Activated CD4-positive, alpha-beta T cell treated with anti-CD3 and anti-CD28 coated beads for 48 hours (primary cell): Measurements from ENCODE around the gene ASGR1.
"Not testable (repeated sequence)": the region's sequence is repeated elsewhere in the genome, so short reads cannot be mapped to it uniquely, and the experiment has no call there.

Experiments
- DNase-seq: peaks from one replicate; pipeline ENCODE4 v3.0.0-alpha.2; 2020

Gene ASGR1

DNA sequence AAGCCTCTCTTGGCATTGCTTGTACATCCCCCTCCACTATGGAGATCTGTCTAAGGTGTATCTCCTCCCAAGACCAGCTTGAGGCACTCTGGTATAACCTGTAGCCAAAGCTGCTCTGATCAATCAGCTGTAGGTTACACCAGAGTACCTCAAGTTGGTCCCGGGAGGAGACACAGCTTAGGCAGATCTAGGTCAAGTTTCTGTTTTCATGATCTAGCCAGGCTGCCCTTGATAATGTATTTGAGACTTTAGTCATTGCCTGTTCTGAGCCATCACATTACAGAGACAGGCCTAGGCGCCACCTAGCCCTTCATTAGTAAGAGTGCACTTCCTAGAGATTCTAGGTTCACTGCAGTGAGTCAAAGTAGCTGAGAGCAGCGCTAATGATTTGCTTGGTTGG lies 31.4 kb downstream of the ASGR1 start:
- DNase-seq: no peak

GRCh38 chr17:7146115-7146514 lies 33.1 kb downstream of the ASGR1 start:
- DNase-seq: no peak

DNA sequence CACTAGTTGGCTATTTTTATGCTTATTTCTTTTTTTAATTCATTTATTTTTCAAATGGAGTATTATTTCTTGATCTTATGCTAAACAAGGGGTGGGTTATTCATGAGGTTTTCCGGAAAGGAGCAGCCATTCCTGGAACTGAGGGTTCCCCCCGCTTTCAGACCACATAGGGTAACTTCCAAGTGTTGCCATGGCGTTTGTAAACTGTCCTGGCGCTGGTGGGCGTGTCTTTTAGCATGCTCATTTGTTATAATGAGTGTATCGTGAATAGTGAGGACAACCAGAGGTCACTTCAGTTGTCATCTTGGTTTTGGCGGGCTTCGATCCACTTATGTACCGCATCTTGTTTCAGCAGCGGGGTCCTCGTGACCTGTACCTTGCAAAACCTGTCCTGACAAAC lies 35.0 kb downstream of the ASGR1 start:
- no peak for DNase-seq

DNA sequence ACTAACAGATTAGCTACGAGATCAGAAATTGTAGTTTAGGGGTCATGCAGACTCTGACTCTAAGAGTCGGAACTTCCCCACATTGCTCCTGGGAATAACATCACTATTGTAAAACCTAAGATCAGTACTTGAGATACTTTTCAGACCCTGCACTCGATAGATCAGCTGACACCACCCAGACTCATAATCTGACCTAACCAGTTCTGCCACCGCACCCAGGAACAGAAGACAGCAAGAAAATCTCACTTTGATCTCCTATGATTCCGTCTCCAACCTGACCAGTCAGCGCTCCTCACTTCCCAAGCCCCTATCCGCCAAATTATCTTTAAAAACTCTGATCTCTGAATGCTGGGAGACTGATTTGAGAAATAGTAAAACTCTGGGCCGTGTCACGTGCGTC lies 37.3 kb downstream of the ASGR1 start:
- DNase-seq: no peak

GRCh38 chr17:7139400-7139799 lies 39.8 kb downstream of the ASGR1 start:
- no peak for DNase-seq

GRCh38 chr17:7138800-7139381 lies 40.3 kb downstream of the ASGR1 start:
- no peak for DNase-seq

DNA sequence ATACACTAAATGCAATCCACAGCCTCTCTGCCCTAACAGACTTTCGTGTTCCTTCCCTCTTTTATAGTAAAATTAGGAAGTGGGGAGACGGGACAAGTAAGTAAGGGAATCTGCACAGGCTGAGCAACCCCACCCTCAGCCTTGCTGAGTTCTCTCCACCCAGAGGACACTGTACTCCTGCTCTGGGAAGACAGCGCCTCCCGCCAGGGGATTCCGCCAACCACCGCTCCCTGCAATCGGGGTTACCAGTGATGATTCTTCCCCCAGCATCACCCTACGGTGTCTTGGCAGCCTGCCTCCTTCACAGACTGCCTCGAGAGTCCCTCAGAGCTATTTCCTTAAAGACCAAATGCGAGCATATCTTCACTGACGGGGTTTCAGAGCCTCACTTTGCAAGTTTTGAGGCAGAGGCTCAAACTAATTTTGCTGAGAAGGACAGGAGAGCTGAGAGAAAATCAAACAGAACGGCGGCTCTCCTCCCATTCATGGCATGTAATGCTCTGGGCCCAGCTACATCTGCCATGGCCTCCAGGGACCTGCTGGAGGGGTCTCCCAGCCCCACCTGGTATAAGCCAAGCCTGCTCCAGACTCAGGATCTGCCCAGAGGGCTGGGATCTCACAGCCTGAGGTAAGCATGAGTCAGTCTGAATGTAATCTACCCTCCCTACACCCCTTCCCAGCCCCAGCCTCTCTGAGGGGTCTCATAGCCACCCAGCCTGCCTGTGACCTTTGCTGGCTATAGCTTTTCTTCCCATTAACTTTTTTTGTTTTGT lies 41.8 kb downstream of the ASGR1 start:
- no peak for DNase-seq

DNA sequence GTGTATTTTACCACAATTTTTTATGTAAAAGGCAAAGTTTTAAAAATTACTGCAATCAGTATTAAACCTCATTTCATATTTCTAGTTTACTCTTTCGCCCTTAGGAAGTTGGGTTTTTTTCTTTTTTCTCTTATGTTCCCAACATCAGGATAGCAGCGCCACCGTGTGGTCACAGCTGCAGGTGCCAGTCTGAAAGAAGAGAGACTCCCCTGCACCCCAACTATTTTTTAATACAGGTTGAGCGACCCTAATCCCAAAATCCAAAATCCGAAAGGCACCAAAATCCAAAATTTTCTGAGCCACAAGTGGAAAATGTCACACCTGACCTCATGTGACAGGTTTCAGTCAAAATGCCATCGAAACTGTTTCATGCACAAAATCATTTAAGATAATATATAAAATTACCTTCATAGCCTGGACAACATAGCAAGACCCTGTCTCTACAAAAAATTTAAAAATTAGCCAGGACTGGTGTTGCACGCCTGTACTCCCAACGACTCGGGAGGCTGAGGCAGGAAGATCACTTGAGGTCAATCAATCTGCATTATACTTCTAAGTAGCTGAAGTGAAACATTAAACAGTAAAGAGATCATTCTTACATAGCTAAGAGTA lies 42.8 kb downstream of the ASGR1 start:
- peak; percentile 87 for DNase-seq

- DNase-seq: no peak
These were observed 45.3 kb downstream of the ASGR1 start for GRCh38 chr17:7133916-7134315.

DNA sequence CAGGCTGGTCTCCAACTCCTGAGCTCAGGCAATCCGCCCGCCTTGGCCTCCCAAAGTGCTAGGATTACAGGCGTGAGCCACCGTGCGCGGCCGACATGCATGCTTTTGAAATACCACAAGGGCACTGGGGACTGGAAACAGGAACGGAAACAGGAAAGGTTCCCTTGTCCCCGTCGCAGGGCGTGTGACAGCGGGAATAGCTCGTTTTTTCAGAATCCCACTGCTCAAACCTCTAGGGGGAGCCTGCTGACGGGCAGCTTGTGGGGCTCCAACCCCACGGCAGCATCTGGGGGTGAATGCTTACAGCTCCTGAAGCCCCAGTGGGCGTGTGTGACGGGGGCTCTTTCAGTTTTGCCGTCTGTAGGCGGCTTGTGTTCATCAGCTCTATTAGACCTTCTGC lies 45.7 kb downstream of the ASGR1 start:
- DNase-seq: peak; percentile 54

- peak; percentile 50 for DNase-seq
These were observed 46.6 kb downstream of the ASGR1 start for GRCh38 chr17:7132511-7133094.

DNA sequence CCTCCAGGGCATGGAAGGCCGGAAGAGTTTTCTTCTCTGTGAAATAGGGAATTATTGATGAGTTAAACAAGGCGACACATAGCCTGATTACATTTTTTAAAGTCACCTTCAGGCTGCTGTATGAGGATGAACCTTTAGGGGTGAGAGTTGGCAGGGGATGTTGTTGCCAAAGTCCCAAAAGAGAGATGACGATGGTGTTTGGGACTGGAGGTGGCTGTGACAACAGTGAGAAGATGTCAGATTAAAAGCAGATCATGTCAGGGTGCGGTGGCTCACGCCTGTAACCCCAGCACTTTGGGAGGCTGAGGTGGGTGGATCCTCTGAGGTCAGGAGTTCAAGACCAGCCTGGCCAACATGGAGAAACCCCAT lies 47.8 kb downstream of the ASGR1 start:
- DNase-seq: no peak

GRCh38 chr17:7130621-7131422 lies 48.3 kb downstream of the ASGR1 start:
- DNase-seq: no peak

DNA sequence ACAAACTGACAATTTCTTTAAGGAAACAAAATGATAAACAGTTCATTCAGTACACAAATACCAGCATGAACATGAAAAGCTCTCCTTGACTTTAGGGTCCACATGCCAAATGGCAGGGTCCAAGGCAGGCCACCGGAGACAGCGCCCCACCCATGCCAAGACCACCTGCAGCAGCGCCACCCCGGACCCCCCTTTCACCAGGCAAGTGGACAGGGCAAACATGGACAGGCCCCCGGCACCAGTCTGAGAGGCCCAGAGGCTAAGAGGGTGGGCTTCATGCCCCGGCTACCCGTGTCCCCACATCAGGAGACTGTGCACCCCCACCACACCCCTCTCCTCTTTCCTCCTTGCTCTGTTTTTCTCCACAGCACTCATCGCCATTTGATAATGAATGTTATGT lies 49.9 kb downstream of the ASGR1 start:
- no peak for DNase-seq

DNA sequence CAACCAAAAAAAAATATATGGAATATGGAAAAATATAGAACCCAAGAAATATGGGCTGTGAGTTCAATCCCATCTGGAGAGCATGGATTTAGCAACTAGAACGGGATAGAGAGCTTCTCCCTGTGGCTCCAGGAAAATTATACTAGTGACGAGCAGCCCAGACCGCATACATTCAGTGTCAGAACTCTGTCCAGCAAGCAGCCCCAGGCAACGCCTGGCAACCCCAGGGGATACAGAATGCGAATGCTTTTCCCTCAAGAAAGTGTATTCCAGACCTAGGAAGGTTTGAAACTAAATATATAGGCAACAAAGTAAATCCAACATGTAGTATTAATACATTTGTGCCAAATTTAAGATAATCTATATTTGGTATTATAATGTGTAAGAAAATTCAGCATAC lies 51.0 kb downstream of the ASGR1 start:
- no peak for DNase-seq

DNA sequence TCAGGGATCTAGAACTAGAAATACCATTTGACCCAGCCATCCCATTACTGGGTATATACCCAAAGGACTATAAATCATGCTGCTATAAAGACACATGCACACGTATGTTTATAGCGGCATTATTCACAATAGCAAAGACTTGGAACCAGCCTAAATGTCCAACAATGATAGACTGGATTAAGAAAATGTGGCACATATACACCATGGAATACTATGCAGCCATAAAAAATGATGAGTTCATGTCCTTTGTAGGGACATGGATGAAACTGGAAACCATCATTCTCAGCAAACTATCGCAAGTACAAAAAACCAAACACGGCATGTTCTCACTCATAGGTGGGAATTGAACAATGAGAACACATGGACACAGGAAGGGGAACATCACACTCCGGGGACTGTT lies 51.7 kb downstream of the ASGR1 start:
- not testable (repeated sequence) for DNase-seq

DNA sequence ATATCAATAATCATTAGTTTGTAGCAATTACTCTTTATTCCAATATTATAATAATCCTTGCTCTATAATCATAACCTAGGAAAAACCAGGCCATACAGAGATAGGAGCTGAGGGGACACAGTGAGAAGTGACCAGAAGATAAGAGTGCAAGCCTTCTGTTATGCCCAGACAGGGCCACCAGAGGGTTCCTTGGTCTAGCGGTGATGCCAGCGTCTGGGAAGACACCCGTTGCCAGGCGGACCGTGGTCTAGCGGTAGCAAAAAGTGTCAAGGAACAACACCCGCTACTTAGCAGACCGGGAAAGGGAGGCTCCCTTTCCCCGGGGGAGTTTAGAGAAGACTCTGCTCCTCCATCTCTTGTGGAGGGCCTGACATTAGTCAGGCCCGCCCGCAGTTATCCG lies 52.8 kb downstream of the ASGR1 start:
- not testable (repeated sequence) for DNase-seq

- DNase-seq: no peak
These were observed 54.2 kb downstream of the ASGR1 start for GRCh38 chr17:7124923-7125322.

- no peak for DNase-seq
These were observed 55.3 kb downstream of the ASGR1 start for GRCh38 chr17:7123844-7124243.
